Duodenal mucosa (tissue), 2 donors: ENCODE data around the gene TET3.
A peak's percentile ranks its signal among the peaks of the same experiment; 100 is the strongest.

Experiments
- H3K27ac ChIP-seq: one replicate; pipeline ENCODE4 v1.7.0; 2013; ENCODE audit warnings: low read depth, low read length
- H3K27me3 ChIP-seq, 2 donors: one replicate each; pipeline ENCODE4 v1.7.0; 2013; ENCODE audit warnings: low read length in 2 of 2, control low read depth in 1 of 2; ENCODE audit not compliant: insufficient read depth in 2 of 2, control insufficient read depth in 1 of 2
- H3K36me3 ChIP-seq, 2 donors: one replicate each; pipeline ENCODE4 v1.7.0; 2013; ENCODE audit warnings: low read length in 2 of 2, control low read depth in 1 of 2; ENCODE audit not compliant: insufficient read depth in 2 of 2, control insufficient read depth in 1 of 2
- H3K4me1 ChIP-seq, 2 donors: one replicate each; pipeline ENCODE4 v1.7.0; 2013; ENCODE audit warnings: low read length in 2 of 2, control low read depth in 1 of 2; ENCODE audit not compliant: insufficient read depth in 2 of 2, control insufficient read depth in 1 of 2
- H3K4me3 ChIP-seq, 2 donors: one replicate each; pipeline ENCODE4 v1.7.0; 2013; ENCODE audit warnings: low read length in 2 of 2, low read depth in 1 of 2
- H3K9ac ChIP-seq, 2 donors: one replicate each; pipeline ENCODE4 v1.7.0; 2013; ENCODE audit warnings: low read length in 2 of 2, low read depth in 1 of 2
- H3K9me3 ChIP-seq, 2 donors: one replicate each; pipeline ENCODE4 v1.7.0; 2013; ENCODE audit warnings: low read length in 2 of 2, control low read depth in 1 of 2; ENCODE audit not compliant: control insufficient read depth in 1 of 2

Gene TET3

DNA sequence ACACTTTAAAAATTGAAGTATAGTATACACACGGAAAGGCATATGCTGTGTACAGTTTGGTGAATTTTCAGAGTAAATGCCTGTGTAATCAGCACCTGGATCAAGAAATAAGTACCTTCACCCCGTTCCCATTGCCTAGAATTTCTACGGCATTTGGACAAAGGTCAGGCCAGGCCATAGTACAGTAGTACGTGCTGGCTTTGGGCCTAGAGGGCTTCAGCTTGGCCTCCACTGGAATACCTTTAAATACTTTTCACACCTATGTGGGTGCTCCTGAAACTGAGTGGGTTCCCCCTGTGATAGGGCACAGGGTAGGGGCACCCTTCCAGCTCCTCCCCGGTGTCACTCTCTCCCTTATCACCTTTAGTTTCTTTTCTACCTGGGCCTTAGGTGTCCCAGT lies 26.5 kb downstream of the TET3 start:
- Histone ChIP-seq H3K9me3 (no peaks in the 10 kb centered on the region), H3K36me3 (peaks cover 0 to 5% of the 10 kb centered on the region in 2 donors), H3K4me3 (no peak overlapping the region), H3K27ac (no peak overlapping the region), H3K9ac (no peak overlapping the region), H3K4me1 (peaks cover 18 to 31% of the 10 kb centered on the region in 2 donors), H3K27me3 (no peaks in the 10 kb centered on the region)

DNA sequence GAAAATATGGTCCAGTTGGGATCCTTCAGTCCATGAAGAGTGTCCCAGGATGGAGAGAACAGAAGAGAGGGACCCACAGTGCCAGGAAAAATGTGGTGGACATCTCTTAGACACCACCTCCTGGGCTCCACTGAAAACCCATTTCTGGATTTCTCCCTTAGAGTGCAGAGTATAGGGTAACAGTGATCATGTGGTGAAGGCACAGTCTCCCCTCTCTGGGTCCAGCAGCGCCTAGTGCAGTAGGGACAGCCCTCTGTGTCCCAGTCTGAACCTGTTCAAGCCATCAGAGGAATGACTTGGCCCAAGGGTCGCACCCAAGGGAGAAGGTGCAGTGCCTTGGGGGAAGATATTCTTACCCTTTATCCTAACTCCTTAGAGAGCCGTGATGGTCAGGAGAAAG lies 30.1 kb downstream of the TET3 start:
- no peaks in the 10 kb centered on the region for H3K36me3 ChIP-seq
- H3K9ac ChIP-seq, result no peak overlapping the region
- no peak overlapping the region for H3K27ac ChIP-seq
- no peaks in the 10 kb centered on the region for H3K9me3 ChIP-seq
- peaks cover 9% of the 10 kb centered on the region in 2 donors for H3K4me1 ChIP-seq
- no peaks in the 10 kb centered on the region for H3K27me3 ChIP-seq
- H3K4me3 ChIP-seq, result no peak overlapping the region

DNA sequence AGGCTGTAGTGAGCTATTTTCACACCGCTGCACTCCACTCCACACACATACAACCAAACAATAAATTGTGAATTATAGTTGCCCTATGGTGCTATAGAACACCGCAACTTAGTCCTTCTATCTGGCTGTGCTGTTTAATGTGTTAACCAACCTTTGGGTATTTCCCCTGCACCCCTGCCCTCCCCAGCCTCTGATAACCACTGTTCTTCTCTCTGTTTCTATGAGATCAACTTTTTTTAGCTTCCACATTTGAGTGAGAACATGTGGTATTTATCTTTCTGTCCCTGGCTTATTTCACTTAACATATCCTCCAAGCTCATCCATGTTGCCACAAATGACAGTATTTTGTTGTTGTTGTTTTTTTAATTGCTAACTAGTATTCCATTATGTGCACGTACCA lies 32.5 kb downstream of the TET3 start:
- no peak overlapping the region for H3K27ac ChIP-seq
- no peak overlapping the region for H3K4me3 ChIP-seq
- no peaks in the 10 kb centered on the region for H3K27me3 ChIP-seq
- H3K9me3 ChIP-seq, result no peaks in the 10 kb centered on the region
- no peaks in the 10 kb centered on the region for H3K4me1 ChIP-seq
- H3K9ac ChIP-seq, result no peak overlapping the region
- no peaks in the 10 kb centered on the region for H3K36me3 ChIP-seq

DNA sequence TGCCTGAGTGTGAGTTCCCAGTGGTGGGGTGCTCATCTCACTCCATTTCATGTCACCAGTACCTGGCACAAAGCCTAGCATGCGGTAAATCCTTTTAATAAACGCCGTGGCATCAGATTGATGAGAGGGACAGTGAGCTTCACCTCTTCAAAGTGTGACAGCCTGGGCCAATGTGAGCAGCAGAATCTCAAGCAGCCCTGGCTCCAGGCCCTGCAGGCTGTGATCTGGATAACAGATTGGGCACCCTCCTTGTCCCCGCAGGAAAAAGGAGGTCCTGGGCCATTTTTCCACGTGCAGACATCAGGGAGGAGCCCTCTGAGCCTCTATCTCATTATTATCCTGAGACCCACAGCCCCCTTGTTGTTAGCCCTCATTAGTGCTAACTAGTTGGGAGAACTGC lies 34.8 kb downstream of the TET3 start:
- H3K27ac ChIP-seq, result no peak overlapping the region
- no peaks in the 10 kb centered on the region for H3K9me3 ChIP-seq
- H3K27me3 ChIP-seq, result no peaks in the 10 kb centered on the region
- H3K36me3 ChIP-seq, result no peaks in the 10 kb centered on the region
- H3K9ac ChIP-seq, result no peak overlapping the region
- H3K4me1 ChIP-seq, result no peaks in the 10 kb centered on the region
- no peak overlapping the region for H3K4me3 ChIP-seq

DNA sequence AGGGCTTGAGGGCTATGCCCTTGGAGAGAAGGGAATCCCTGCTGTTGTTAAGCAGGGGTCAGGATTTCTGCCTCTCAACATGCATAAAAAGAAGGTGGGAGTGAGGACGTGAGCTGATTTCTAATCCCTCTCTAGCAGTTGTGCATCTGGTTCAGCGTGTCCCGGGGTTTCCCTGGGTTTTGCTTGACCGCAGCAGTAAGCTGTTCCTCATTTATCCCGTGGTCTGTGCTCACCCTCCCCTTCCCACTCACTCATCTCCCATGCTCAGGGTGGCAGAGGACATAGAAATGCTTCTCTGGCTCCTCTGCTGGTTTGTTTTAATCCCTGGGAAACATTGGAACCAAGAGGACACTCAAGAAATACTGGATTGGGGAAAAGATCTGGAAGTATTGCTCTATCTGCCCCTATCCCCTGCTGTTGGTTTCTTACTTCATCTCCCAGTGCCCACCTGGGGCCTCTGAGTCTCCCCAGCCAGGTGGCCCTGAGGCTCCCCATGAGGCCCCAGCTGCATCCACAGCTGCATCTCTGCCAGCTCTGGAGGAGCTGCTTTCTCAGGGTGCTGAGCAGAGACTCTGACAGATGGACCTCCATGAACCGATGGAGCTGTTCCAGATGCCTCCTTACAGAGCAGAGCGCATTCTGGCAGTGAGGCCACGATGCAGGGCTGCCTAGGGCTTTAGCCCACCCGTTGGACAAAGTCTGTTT lies 36.1 kb downstream of the TET3 start:
- Histone ChIP-seq H3K27ac (no peak overlapping the region), H3K36me3 (no peaks in the 10 kb centered on the region), H3K4me1 (peaks cover 0 to 3% of the 10 kb centered on the region in 2 donors), H3K9me3 (no peaks in the 10 kb centered on the region), H3K27me3 (no peaks in the 10 kb centered on the region), H3K4me3 (no peak overlapping the region), H3K9ac (no peak overlapping the region)

DNA sequence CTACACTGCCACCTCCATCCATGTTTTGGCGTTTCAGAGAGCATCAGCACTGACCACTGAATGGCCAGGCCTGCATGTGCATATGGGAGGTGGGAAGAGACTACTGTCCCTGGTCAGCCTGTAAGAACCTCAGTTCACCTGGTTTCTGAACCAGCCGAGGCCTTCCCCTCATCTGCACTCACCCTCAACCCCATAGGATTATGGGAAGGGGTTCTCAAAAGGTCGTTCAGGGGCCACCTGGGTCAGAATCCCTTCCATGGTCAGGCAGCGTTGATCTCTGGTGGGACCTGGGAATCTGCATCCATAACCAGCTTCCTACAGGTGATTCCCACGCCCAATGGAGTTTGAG lies 36.7 kb downstream of the TET3 start:
- no peak overlapping the region for H3K9ac ChIP-seq
- no peak overlapping the region for H3K27ac ChIP-seq
- no peaks in the 10 kb centered on the region for H3K27me3 ChIP-seq

DNA sequence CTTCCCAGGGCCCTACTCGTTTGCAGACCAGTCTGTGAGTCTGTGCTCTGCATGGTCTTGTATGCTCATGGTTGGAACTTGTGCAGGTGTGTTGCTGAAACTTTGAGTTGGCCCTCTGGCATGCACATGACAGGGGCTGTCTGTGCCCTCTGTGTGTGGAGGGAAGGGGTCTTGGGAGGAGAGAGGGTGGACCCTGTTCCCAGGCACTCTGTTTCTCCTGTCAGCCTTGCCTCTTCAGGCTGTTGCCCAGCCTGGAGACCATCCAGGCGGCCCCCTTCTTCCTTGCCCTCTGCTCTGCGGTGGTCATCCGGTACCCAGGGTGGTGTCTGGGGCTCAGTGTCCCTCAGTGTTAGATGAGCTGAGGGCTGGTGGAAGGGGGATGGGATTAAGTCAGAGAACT lies 39.5 kb downstream of the TET3 start:
- no peaks in the 10 kb centered on the region for H3K36me3 ChIP-seq
- no peak overlapping the region for H3K4me3 ChIP-seq
- peaks cover 17 to 19% of the 10 kb centered on the region in 2 donors for H3K4me1 ChIP-seq
- H3K27ac ChIP-seq, result no peak overlapping the region
- no peaks in the 10 kb centered on the region for H3K9me3 ChIP-seq
- H3K9ac ChIP-seq, result no peak overlapping the region
- H3K27me3 ChIP-seq, result no peaks in the 10 kb centered on the region

More for the DNA sequence above, 36.7 kb downstream of the TET3 start:
- Histone ChIP-seq H3K4me1 (peaks cover 4 to 8% of the 10 kb centered on the region in 2 donors), H3K9me3 (no peaks in the 10 kb centered on the region), H3K36me3 (no peaks in the 10 kb centered on the region), H3K4me3 (no peak overlapping the region)

DNA sequence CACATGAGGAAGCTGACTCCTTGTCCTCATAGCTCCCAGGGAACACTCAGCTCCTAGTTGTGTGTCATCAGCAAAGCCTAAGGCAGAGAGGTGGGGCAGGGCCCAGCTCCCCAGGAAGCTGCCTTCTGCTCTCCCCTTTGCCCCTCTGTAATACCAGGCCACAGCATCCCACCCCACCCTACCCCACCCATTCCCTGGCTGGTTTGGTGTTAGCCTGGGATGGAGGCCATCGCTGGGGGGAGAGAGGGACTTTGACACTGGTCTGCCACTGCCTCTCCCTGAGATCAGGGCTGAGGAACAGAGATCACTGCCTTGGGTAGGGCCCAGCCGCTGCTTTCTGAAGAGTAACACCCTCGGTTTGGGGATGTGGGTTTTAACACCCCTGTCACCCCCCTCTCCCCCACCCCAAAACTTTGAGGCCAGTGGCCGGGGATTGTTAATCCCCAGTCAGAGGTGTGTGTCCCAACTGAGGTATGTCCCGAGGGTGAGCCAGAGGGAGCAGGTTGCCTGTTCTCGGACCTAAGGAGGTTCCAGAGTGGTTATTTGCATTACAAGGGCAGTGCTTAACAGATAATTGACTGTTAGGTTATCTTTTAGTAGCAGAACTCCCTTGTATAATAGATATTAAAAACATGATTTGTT lies 41.4 kb downstream of the TET3 start:
- H3K27ac ChIP-seq, result no peak overlapping the region
- no peak overlapping the region for H3K4me3 ChIP-seq

DNA sequence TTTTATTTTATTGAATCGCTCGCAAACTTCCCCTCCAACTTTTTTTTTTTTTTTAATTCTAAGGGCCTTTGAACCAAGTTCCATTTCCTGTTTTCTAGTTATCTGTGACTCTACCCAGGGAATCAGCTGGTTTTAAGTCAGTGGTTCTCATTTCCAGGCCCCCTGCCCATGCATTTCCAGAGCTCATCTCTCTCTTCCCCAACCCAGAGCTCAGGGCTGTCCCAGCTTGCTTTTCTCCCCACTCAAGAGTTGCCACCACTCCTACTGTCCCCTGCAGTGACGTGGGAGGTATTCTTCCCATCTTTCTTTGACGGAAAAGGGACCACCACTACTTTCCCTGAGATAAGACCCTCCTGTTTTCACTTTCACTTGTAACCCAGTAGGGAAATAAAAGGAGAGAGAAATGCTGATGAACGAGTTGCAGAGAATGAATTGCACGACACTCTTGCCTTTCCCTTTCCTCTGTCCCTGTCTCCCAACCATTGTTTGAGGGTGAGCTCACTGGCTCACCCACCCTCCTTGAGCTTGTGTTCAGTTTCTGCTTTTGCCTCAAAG lies 42.1 kb downstream of the TET3 start:
- Histone ChIP-seq H3K9me3 (no peaks in the 10 kb centered on the region), H3K27me3 (no peaks in the 10 kb centered on the region), H3K36me3 (no peaks in the 10 kb centered on the region), H3K4me1 (peaks cover 24 to 30% of the 10 kb centered on the region in 2 donors), H3K4me3 (no peak overlapping the region), H3K27ac (no peak overlapping the region), H3K9ac (peak overlapping the region in 1 of 2 donors; percentile 1)

More for the DNA sequence above, 41.4 kb downstream of the TET3 start:
- H3K36me3 ChIP-seq, result no peaks in the 10 kb centered on the region
- peaks cover 22 to 27% of the 10 kb centered on the region in 2 donors for H3K4me1 ChIP-seq
- H3K9me3 ChIP-seq, result no peaks in the 10 kb centered on the region
- no peaks in the 10 kb centered on the region for H3K27me3 ChIP-seq
- H3K9ac ChIP-seq, result peak overlapping the region in 1 of 2 donors; percentile 24

DNA sequence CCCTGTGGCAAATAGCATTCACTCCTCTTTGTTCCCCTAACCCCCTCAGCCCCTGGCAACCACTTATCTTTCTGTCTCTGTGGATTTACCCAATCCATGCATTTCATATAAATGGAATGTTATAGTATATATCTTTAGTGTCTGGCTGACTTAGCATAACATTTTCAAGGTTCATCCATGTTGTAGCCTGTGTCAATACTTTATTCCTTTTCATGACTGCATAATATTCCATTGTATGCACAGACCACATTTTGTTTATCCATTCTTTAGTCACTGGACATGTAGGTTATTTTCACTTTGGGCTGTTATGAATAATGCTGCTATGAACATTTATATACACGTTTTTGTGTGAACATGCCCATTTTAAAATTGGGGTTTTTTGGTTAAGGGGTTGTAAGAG lies 42.8 kb downstream of the TET3 start:
- no peaks in the 10 kb centered on the region for H3K36me3 ChIP-seq
- no peaks in the 10 kb centered on the region for H3K9me3 ChIP-seq
- no peaks in the 10 kb centered on the region for H3K27me3 ChIP-seq
- H3K4me1 ChIP-seq, result peaks cover 32 to 38% of the 10 kb centered on the region in 2 donors
- H3K4me3 ChIP-seq, result no peak overlapping the region
- no peak overlapping the region for H3K27ac ChIP-seq
- H3K9ac ChIP-seq, result no peak overlapping the region
